ENCODE data around the gene ABHD1. TPM values are rescaled to one million over a fixed set of nuclear protein-coding genes. Genes with fewer than 3 reads are reported as not detected.
"Not testable (repeated sequence)": the region's sequence is repeated elsewhere in the genome, so short reads cannot be mapped to it uniquely, and the experiment has no call there.

Gene ABHD1
- total RNA-seq, 1 donor from 2014 or later = not detected

DNA sequence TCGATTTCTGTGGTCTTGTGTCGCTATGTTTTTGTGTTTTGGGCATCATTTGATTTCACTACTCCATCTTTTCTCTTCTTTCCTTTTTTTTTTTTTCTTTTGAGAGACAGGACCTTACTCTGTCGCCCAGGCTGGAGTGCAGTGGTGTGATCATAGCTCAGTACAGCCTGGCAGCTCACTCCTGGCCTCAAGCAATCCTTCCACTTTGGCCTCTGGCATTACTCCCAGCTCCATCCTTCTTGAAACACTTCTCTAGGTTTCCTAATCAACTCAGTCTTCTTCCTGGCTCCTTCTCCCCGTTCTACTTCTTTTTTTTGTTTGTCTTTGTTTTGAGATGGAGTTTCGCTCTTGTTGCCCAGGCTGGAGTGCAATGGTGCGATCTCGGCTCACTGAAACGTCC, 51.7 kb downstream of the ABHD1 start:
- TF ChIP-seq CTCF (IDR thresholded peaks at IDR 0.05; ENCODE audit: insufficient read depth, low read length, poor library complexity, severe bottlenecking) = no peak
- Histone ChIP-seq H3K36me3 (ENCODE audit: control insufficient read depth, insufficient read depth, low read length) (no peaks in the 10 kb centered on the region), H3K27me3 (ENCODE audit: control insufficient read depth, insufficient read depth, low read length) (peaks cover 19% of the 10 kb centered on the region), H3K4me3 (ENCODE audit: low read depth, low read length) (no peak overlapping the region)
- no peak for DNase-seq (ENCODE audit: low read depth)

DNA sequence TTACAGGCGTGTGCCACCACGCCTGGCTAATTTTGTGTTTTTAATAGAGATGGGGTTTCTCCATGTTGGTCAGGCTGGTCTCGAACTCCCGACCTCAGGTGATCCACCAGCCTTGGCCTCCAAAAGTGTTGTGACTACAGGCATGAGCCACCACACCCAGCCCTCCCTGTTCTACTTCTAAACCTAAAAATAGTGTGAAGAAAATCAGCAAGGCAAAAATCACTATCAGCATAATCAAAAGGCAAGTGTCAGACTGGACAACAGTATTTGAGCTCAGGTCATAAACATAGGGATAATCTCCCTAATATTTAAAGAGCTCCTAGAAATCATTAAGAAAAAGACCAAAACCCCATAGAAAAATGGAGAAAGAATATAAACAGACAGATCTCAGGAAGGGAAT, 52.2 kb downstream of the ABHD1 start:
- H3K36me3 ChIP-seq (ENCODE audit: control insufficient read depth, insufficient read depth, low read length); DNase-seq (ENCODE audit: low read depth); H3K4me3 ChIP-seq (ENCODE audit: low read depth, low read length): not testable (repeated sequence)
- peaks cover 17% of the 10 kb centered on the region for H3K27me3 ChIP-seq (ENCODE audit: control insufficient read depth, insufficient read depth, low read length)

DNA sequence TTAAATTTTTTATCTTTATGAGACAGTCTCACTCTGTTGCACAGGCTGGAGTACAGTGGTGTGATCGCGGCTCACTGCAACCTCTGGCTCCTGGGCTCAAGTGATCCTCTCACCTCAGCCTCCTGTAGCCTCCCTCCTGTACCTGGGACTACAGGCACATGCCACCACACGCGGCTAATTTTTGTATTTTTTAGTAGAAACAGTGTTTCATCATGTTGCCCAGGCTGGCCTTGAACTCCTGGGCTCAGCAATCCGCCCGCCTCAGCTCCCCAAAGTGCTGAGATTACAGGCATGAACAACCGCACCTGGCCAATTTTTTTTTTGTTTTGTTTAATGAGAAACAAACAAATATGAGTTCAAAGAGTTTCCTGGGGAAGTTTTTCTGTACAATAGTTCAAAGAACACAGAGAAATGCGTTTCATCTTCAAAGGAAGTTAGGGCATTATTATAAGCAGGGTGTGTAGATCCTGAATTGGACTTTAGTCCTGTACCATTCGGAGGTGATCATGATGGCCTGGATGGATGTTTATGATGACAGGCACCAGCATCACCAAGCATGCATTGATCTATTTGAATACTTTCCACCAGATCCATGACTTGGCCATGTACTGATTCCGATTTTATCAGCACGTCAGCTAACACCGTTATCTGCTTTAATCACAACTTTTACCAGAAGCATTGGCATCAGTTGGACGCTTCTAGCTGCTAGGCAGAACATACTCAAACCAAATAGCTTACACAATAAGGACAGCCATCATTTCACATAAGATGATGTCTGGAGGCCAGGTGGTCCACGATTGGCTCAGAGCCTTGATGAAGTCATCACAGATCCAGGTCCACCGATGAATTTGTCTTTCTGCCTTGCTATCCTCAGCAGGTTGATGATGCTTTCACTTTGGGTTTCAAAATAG, 54.1 kb downstream of the ABHD1 start:
- no peak for DNase-seq (ENCODE audit: low read depth)
- no peak overlapping the region for H3K4me3 ChIP-seq (ENCODE audit: low read depth, low read length)
- peaks cover 12% of the 10 kb centered on the region for H3K27me3 ChIP-seq (ENCODE audit: control insufficient read depth, insufficient read depth, low read length)

DNA sequence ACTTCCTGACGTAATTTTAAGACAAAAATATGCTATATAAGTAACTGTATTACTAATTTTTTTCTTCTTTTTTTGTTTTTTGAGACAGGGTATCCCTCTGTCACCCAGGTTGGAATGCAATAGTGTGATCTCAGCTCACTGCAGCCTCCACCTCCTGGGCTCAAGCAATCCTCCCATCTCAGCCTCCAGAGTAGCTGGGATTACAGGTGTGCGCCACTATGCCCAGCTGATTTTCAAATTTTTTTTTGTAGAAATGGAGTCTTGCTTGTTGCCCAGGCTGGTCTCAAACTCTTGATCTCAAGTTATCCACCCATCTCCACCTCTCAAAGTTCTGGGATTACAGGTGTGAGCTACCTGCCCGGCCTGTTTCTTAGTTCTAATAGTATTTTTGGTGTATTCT, 54.9 kb downstream of the ABHD1 start:
- no peak for TF ChIP-seq CTCF (IDR thresholded peaks at IDR 0.05; ENCODE audit: insufficient read depth, low read length, poor library complexity, severe bottlenecking)
- Histone ChIP-seq H3K4me3 (ENCODE audit: low read depth, low read length) (no peak overlapping the region), H3K27me3 (ENCODE audit: control insufficient read depth, insufficient read depth, low read length) (peaks cover 6% of the 10 kb centered on the region), H3K36me3 (ENCODE audit: control insufficient read depth, insufficient read depth, low read length) (no peaks in the 10 kb centered on the region)
- no peak for DNase-seq (ENCODE audit: low read depth)

More for the DNA sequence above, 54.1 kb downstream of the ABHD1 start:
- TF ChIP-seq CTCF (IDR thresholded peaks at IDR 0.05; ENCODE audit: insufficient read depth, low read length, poor library complexity, severe bottlenecking) = no peak
- no peaks in the 10 kb centered on the region for H3K36me3 ChIP-seq (ENCODE audit: control insufficient read depth, insufficient read depth, low read length)

DNA sequence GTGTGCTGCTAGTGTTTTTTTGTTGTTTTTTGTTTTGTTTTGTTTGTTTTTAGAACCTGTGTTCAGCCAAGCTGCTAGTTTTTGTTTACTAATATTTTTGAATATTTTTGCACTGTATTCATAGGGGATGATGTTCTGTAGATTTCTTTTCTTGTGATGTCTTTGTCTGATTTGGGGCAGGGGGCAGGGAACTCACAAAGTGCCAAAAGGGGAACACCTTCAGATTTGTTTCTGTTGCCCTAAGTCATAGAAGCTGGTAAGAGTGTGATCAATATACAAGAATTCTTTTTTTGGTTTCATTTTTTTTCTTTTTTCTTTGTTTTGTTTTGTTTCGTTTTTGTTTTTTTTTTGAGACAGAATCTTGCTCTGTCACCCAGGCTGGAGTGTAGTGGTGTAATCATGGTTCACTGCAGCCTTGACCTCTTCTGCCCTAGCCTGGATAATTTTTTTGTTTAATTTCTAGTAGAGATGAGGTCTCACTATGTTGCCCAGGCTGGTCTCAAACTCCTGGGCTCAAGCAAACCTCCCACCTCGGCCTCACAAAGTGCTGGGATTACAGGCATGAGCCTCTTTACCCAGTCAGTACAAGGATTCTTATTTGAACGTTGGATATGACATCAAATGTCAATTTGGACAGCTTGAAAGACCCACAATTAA, 55.9 kb downstream of the ABHD1 start:
- TF ChIP-seq CTCF (IDR thresholded peaks at IDR 0.05; ENCODE audit: insufficient read depth, low read length, poor library complexity, severe bottlenecking) = no peak
- Histone ChIP-seq H3K27me3 (ENCODE audit: control insufficient read depth, insufficient read depth, low read length) (peaks cover 6% of the 10 kb centered on the region), H3K4me3 (ENCODE audit: low read depth, low read length) (no peak overlapping the region), H3K36me3 (ENCODE audit: control insufficient read depth, insufficient read depth, low read length) (no peaks in the 10 kb centered on the region)
- DNase-seq (ENCODE audit: low read depth) = no peak

Other genes starting within 250 kb of the ABHD1 start
- 4.6 and 5.0 TPM in 2 replicates for gene MAPRE3, start 153.2 kb upstream of the ABHD1 start, total RNA-seq
- 27.0 and 36.1 TPM in 2 replicates for gene TMEM214, start 90.8 kb upstream of the ABHD1 start, total RNA-seq
- gene AGBL5, start 72.1 kb upstream of the ABHD1 start, total RNA-seq = 28.6 and 32.0 TPM in 2 replicates
- 237 and 272 TPM in 2 replicates for gene OST4, start 52.2 kb upstream of the ABHD1 start, total RNA-seq
- gene EMILIN1, start 45.2 kb upstream of the ABHD1 start, total RNA-seq = 7.4 and 9.5 TPM in 2 replicates
- gene KHK, start 37.0 kb upstream of the ABHD1 start, total RNA-seq = 3.1 and 3.8 TPM in 2 replicates
- 1.8 and 2.5 TPM in 2 replicates for gene CGREF1, start 4.7 kb upstream of the ABHD1 start, total RNA-seq
- 66.0 and 71.1 TPM in 2 replicates for gene PREB, start 10.8 kb downstream of the ABHD1 start, total RNA-seq
- not detected in 2 replicates for gene PRR30, start 15.6 kb downstream of the ABHD1 start, total RNA-seq
- not detected in 2 replicates for gene TCF23, start 25.2 kb downstream of the ABHD1 start, total RNA-seq
- gene ATRAID, start 88.2 kb downstream of the ABHD1 start, total RNA-seq = 146 and 161 TPM in 2 replicates
- gene SLC5A6, start 88.5 kb downstream of the ABHD1 start, total RNA-seq = 52.1 and 67.7 TPM in 2 replicates
- gene CAD, start 93.6 kb downstream of the ABHD1 start, total RNA-seq = 60.0 and 63.5 TPM in 2 replicates
- 0.08 and 0.27 TPM in 2 replicates for gene SLC30A3, start 139.2 kb downstream of the ABHD1 start, total RNA-seq
- gene DNAJC5G, start 151.6 kb downstream of the ABHD1 start, total RNA-seq = not detected in 2 replicates
- 0.27 and 0.33 TPM in 2 replicates for gene TRIM54, start 158.6 kb downstream of the ABHD1 start, total RNA-seq
- 1.6 and 1.7 TPM in 2 replicates for gene UCN, start 184.6 kb downstream of the ABHD1 start, total RNA-seq
- gene MPV17, start 199.3 kb downstream of the ABHD1 start, total RNA-seq = 90.7 and 105 TPM in 2 replicates
- 53.1 and 54.9 TPM in 2 replicates for gene GTF3C2, start 232.9 kb downstream of the ABHD1 start, total RNA-seq
- gene EIF2B4, start 246.5 kb downstream of the ABHD1 start, total RNA-seq = 39.8 and 46.7 TPM in 2 replicates
- 92.1 and 120 TPM in 2 replicates for gene SNX17, start 246.8 kb downstream of the ABHD1 start, total RNA-seq

All from kidney epithelial cell (primary cell).